A673 (cell line): Measurements from ENCODE around the gene ZNF141. TPM values are rescaled to one million over a fixed set of nuclear protein-coding genes. Genes with fewer than 3 reads are reported as not detected.

Source experiments
- Bru-seq: library from RNA; stranded (reverse); fragments of 400-500 nt; gene quantifications from one replicate; lab custom pipeline; 2021; lab: Mats Ljungman, UMichigan
- BruChase-seq, 2 experiments: library from RNA; stranded (reverse); fragments of 400-500 nt; gene quantifications; one replicate each; lab custom pipeline; 2021; lab: Mats Ljungman, UMichigan
- BruUV-seq: library from RNA; stranded (reverse); fragments of 400-500 nt; replicated peaks from 2 replicates; lab custom pipeline; 2021; lab: Mats Ljungman, UMichigan
- CTCF ChIA-PET: fragments of 300-600 bp; sonication (Branson Sonifier 250); formaldehyde crosslinking; loops from one replicate; lab custom pipeline; 2022; ENCODE audit warnings: antibody characterized with exemption; lab: Charles Lee
- POLR2A ChIA-PET: fragments of 300-600 bp; sonication (Branson Sonifier 250); formaldehyde crosslinking; loops from one replicate; lab custom pipeline; 2022; ENCODE audit warnings: antibody characterized with exemption; ENCODE audit not compliant: low non-redundant PET; lab: Charles Lee
- DNase-seq: peaks from one replicate; pipeline ENCODE4 v3.0.0-alpha.2; 2015; ENCODE audit warnings: low spot score
- H3K27ac ChIP-seq: fragments of 200-600 bp; sonication (generic); 2 replicates; pipeline ENCODE4 v1.5.1; 2016; ENCODE audit warnings: mixed run types, low read depth, mild to moderate bottlenecking, mixed read lengths, antibody characterized with exemption, low read length; ENCODE audit not compliant: poor library complexity, severe bottlenecking
- H3K27me3 ChIP-seq: fragments of 200-600 bp; sonication (generic); replicated peaks from 2 replicates; pipeline ENCODE4 v1.6.1; 2017; ENCODE audit warnings: mixed run types, low read depth, mild to moderate bottlenecking, mixed read lengths, antibody characterized with exemption, low read length; ENCODE audit not compliant: insufficient read depth, poor library complexity
- H3K36me3 ChIP-seq: fragments of 200-600 bp; sonication (generic); 2 replicates; pipeline ENCODE4 v1.6.1; 2016; ENCODE audit warnings: mixed run types, mild to moderate bottlenecking, mixed read lengths, antibody characterized with exemption, low read length; ENCODE audit not compliant: insufficient read depth, poor library complexity, severe bottlenecking
- H3K4me1 ChIP-seq: fragments of 200-600 bp; sonication (generic); 2 replicates; pipeline ENCODE4 v1.6.1; 2017; ENCODE audit warnings: mixed run types, mild to moderate bottlenecking, mixed read lengths, antibody characterized with exemption, low read length; ENCODE audit not compliant: insufficient read depth, poor library complexity, severe bottlenecking
- H3K4me3 ChIP-seq: fragments of 200-600 bp; sonication (generic); 2 replicates; pipeline ENCODE4 v1.5.1; 2016; ENCODE audit warnings: low read depth, mixed run types, mild to moderate bottlenecking, mixed read lengths, low read length; ENCODE audit not compliant: poor library complexity, severe bottlenecking
- H3K9me3 ChIP-seq: fragments of 200-600 bp; sonication (generic); 2 replicates; pipeline ENCODE4 v1.6.1; 2016; ENCODE audit warnings: mixed run types, low read depth, mild to moderate bottlenecking, mixed read lengths, antibody characterized with exemption, low read length; ENCODE audit not compliant: poor library complexity, severe bottlenecking
- CTCF ChIP-seq: fragments of 300-800, 200-600 bp; sonication (generic); conservative IDR thresholded peaks from 2 replicates; pipeline ENCODE4 v1.5.1; 2017; ENCODE audit warnings: low read depth, mild to moderate bottlenecking, antibody characterized with exemption, low read length, moderate library complexity, mixed read lengths
- EZH2 ChIP-seq: fragments of 200-600 bp; sonication (generic); IDR thresholded peaks from 2 replicates; pipeline ENCODE4 v1.6.1; 2017; ENCODE audit warnings: borderline replicate concordance, low read depth, mild to moderate bottlenecking, mixed read lengths, antibody characterized with exemption, low read length; ENCODE audit not compliant: poor library complexity, severe bottlenecking
- intact Hi-C: fragments of 100-400 bp; cut with micrococcal nuclease; formaldehyde crosslinking; loops from one replicate; pipeline ENCODE4 v1.10.0; 2022; ENCODE audit not compliant: unreplicated experiment
- long read RNA-seq: library from polyadenylated mRNA; stranded (forward); transcript quantifications from one replicate; pipeline ENCODE4 v2.0.0, GENCODE V29; 2022
- total RNA-seq: library from RNA; stranded (reverse); gene quantifications from 2 replicates; pipeline ENCODE4 v1.2.3, GENCODE V29; 2021

Gene ZNF141
- 26.9 and 27.7 TPM in 2 replicates for total RNA-seq
- Bru-seq, nascent RNA, result percentile 86 among the genes with signal in this experiment
- BruChase-seq, experiment 1, labeled RNA remaining after a 2-hour chase, result percentile 91 among the genes with signal in this experiment
- BruChase-seq, experiment 2, labeled RNA remaining after a 6-hour chase, result percentile 79 among the genes with signal in this experiment
- long read RNA-seq, partial matches to known transcripts, result 0 of 10 reads
- long read RNA-seq, other reads (novel, unspliced or antisense), result 3 of 10 reads

GRCh38 chr4:337143-337931 lies at the start of gene ZNF141:
Gene ZNF141 (plus strand): TSS chr4:337814. CDS start chr4:337984, 170 bp downstream.
- H3K27ac ChIP-seq, result peak within 1 kb of the TSS; percentile 91
- intact Hi-C loops, result no loop called here
- peak; percentile 98 for DNase-seq
- no TSS peak for BruUV-seq
- H3K4me1 ChIP-seq, result peaks cover 5% of the 10 kb centered on the region
- ChIA-PET POLR2A (no interaction called here), CTCF (no interaction called here)
- H3K36me3 ChIP-seq, result peaks cover 28% of the 10 kb centered on the region
- TF ChIP-seq CTCF, result no peak
- peak within 1 kb of the TSS; percentile 91 for H3K4me3 ChIP-seq
- no peaks in the 10 kb centered on the region for H3K27me3 ChIP-seq
- H3K9me3 ChIP-seq, result peaks cover 26% of the 10 kb centered on the region

- DNase-seq, result peak; percentile 18
- H3K4me3 ChIP-seq, result no peak overlapping the region
- H3K27ac ChIP-seq, result no peak overlapping the region
- ChIA-PET CTCF (no interaction called here), POLR2A (no interaction called here)
- no TSS peak for BruUV-seq
- intact Hi-C loops, result no loop called here
- H3K9me3 ChIP-seq, result peaks cover 16% of the 10 kb centered on the region
- TF ChIP-seq EZH2, result no peak
- no peak for TF ChIP-seq CTCF
- H3K36me3 ChIP-seq, result no peaks in the 10 kb centered on the region
- no peaks in the 10 kb centered on the region for H3K4me1 ChIP-seq
- H3K27me3 ChIP-seq, result no peaks in the 10 kb centered on the region
Observed at GRCh38 chr4:288891-289290, 48.7 kb upstream of the ZNF141 start.

GRCh38 chr4:294732-295131 lies 42.9 kb upstream of the ZNF141 start:
- intact Hi-C loops, result no loop called here
- no peak overlapping the region for H3K27ac ChIP-seq
- no peaks in the 10 kb centered on the region for H3K4me1 ChIP-seq
- no peak overlapping the region for H3K4me3 ChIP-seq
- no peak for TF ChIP-seq EZH2
- no peak for TF ChIP-seq CTCF
- H3K9me3 ChIP-seq, result peaks cover 4% of the 10 kb centered on the region
- no peaks in the 10 kb centered on the region for H3K36me3 ChIP-seq
- no peaks in the 10 kb centered on the region for H3K27me3 ChIP-seq
- ChIA-PET POLR2A (no interaction called here), CTCF (no interaction called here)
- no peak for DNase-seq
- BruUV-seq, result no TSS peak
